CD1c-positive myeloid dendritic cell (primary cell): ENCODE results near the gene RALBP1.
"Not testable (repeated sequence)": the region's sequence is repeated elsewhere in the genome, so short reads cannot be mapped to it uniquely, and the experiment has no call there.

ENCODE experiments used
- DNase-seq: peaks from one replicate; pipeline ENCODE4 v3.0.0-alpha.2; 2016; ENCODE audit errors: extremely low spot score

The RALBP1 gene

GRCh38 chr18:9474983-9475642 lies at the start of gene RALBP1:
Gene RALBP1 (plus strand): TSS chr18:9475513. CDS start chr18:9513046, 37,533 bp downstream.
- peak; percentile 100 for DNase-seq

GRCh38 chr18:9426753-9427152 lies 48.6 kb upstream of the RALBP1 start:
- no peak for DNase-seq

GRCh38 chr18:9428301-9428706 lies 47.0 kb upstream of the RALBP1 start:
- DNase-seq: no peak

GRCh38 chr18:9428862-9429661 lies 46.3 kb upstream of the RALBP1 start:
- no peak for DNase-seq

- DNase-seq: no peak
These were observed 45.7 kb upstream of the RALBP1 start for GRCh38 chr18:9429662-9429993.

GRCh38 chr18:9430315-9430714 lies 45.0 kb upstream of the RALBP1 start:
- DNase-seq: not testable (repeated sequence)

- no peak for DNase-seq
These were observed 44.0 kb upstream of the RALBP1 start for GRCh38 chr18:9431296-9431695.

- peak; percentile 41 for DNase-seq
These were observed 42.2 kb upstream of the RALBP1 start for GRCh38 chr18:9433122-9433521.

- peak; percentile 2 for DNase-seq
These were observed 41.6 kb upstream of the RALBP1 start for GRCh38 chr18:9433671-9434121.

- no peak for DNase-seq
These were observed 41.1 kb upstream of the RALBP1 start for GRCh38 chr18:9434122-9434701.

- DNase-seq: no peak
These were observed 40.3 kb upstream of the RALBP1 start for GRCh38 chr18:9435041-9435440.

- no peak for DNase-seq
These were observed 38.9 kb upstream of the RALBP1 start for GRCh38 chr18:9436206-9436929.

GRCh38 chr18:9437021-9437437 lies 38.3 kb upstream of the RALBP1 start:
- no peak for DNase-seq

- no peak for DNase-seq
These were observed 37.6 kb upstream of the RALBP1 start for GRCh38 chr18:9437672-9438071.

GRCh38 chr18:9441061-9441460 lies 34.3 kb upstream of the RALBP1 start:
- no peak for DNase-seq

GRCh38 chr18:9444549-9444948 lies 30.8 kb upstream of the RALBP1 start:
- no peak for DNase-seq

- no peak for DNase-seq
These were observed 28.5 kb upstream of the RALBP1 start for GRCh38 chr18:9446839-9447238.

- no peak for DNase-seq
These were observed 28.0 kb upstream of the RALBP1 start for GRCh38 chr18:9447334-9447733.

GRCh38 chr18:9449600-9450414 lies 25.5 kb upstream of the RALBP1 start:
- no peak for DNase-seq

- DNase-seq: not testable (repeated sequence)
These were observed 24.4 kb upstream of the RALBP1 start for GRCh38 chr18:9450920-9451319.

GRCh38 chr18:9453283-9453682 lies 22.0 kb upstream of the RALBP1 start:
- no peak for DNase-seq
